Colon (tissue), 2 donors: ENCODE data around the gene CHMP1B.

ENCODE experiments used
- FAIRE-seq: peaks from 2 replicates; lab custom pipeline; 2012; peaks lifted over from hg19 to GRCh38; lab: Jason Lieb, UNC
- donor health status: control.
- donor health status: control.

Gene CHMP1B

DNA sequence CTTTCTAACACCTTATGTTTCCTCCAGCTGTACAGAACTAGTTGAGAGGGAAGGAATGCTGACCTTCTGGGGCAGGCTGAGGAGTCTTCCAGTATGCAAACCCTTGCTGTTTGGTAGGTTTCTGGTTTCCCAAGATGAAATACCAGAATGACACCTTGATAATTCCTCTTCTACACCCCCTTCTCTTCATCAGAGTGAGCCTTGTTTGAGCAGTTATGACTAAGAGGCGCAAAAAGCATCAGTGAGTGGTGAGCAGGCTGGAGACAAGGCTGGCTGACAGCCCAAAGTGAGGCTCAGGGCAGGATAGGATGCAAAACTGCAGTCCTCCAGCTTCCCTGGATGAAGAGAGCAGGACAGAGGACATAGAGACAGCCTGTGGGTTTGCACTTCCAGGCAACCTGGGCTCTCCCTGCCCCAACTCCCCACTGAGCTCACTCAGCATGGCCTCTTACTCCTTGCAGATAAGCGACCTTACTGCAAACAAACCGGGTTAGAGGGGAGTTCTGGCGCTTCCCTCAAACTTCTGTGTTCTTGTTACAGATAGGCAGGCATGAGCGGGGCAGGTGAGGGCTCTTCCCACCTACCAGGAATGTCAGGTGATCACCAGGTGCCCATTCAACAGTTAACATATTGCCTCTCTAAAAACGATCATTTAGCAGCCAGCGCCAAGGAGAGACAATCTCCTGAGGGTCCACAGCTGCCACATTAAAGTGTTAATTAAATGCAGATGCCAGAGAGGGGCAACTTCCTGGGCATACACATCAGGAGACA lies 51.5 kb downstream of the CHMP1B start:
- no peak for FAIRE-seq
